ENCODE measurements around the gene ELAVL3.
"Not testable (repeated sequence)": the region's sequence is repeated elsewhere in the genome, so short reads cannot be mapped to it uniquely, and the experiment has no call there.

The ELAVL3 gene

DNA sequence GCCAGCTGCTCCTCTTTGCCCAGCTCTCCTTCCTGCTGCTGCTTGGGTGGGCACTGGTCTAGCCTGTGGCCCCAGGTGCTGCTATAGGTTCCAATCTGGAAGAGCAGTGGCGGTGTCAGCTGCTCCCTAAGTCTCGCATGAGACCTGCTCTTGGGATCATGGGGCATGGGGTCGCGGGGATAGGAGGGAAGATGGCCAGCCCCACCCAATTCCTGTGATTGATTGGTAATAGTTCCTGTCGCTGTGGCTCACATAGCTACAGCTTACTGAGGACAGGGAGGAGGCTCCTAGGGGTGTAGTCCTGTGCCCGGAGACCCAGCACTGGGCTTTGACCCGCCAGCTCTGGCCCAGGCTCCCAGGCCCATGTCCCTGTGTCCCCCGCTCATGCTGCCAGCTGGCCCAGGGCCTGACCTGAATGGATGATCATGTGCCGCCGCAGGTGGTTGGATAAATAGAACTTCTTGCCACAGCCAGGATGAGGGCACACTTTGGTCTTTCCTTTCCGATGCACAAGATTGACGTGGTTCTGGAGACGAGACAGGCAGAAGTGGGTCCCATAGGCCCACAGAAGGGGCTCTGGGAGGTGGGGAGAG lies 4.5 kb upstream of the ELAVL3 start:
- peaks cover 4% of the 10 kb centered on the region; the same call in 1 of the 2 replicates for H3K4me1 ChIP-seq (ENCODE audit: control insufficient read depth, insufficient read depth, low read length)
- H3K27me3 ChIP-seq (ENCODE audit: control insufficient read depth, insufficient read depth, low read length): peaks cover 22% of the 10 kb centered on the region
- no peak overlapping the region for H3K4me3 ChIP-seq (ENCODE audit: low read depth, low read length)
- no peaks in the 10 kb centered on the region for H3K9me3 ChIP-seq (ENCODE audit: control insufficient read depth, insufficient read depth, low read depth, low read length)
- no peak overlapping the region for H3K9ac ChIP-seq (ENCODE audit: low read length)
- H3K36me3 ChIP-seq (ENCODE audit: control insufficient read depth, insufficient read depth, low read length): no peaks in the 10 kb centered on the region
- H3K27ac ChIP-seq (ENCODE audit: low read depth, low read length): no peak overlapping the region

DNA sequence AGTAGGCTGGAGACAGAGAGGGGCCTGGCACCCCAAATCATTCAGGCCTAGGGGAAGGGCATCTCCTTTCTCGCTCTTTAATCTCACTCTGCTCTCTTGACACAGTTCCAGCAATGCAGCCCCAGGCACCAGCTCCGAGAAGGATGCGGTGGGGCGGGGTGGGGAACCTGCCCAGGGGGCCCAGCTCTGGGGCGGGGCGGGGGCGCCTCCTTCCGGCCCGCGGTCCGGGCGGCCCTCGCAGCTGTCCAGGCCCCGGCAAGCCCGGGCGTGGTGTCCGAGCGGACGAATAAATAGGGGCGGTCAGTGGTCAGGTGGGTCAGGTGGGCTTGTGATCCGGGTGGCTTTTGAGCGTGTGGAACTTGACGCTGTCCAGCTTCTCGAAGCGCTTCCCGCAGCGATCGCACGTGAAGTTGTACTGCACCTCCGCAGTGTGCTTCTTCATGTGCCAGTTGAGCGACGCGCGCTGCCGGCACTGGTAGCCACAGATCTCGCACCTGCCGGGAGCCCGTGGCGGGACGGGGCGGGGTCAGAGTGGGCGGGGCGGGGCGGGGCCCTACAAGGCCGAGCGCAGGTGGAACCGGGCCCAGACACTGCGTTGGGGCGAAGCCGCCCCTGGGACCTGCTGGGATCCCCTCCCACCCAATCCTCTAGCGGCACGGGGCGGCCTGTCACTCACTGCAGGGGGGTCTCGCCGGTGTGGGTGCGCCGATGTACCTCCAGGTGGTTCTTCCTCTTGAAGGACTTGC lies 2.7 kb upstream of the ELAVL3 start:
- H3K4me3 ChIP-seq (ENCODE audit: low read depth, low read length): no peak overlapping the region; the same call in 1 of the 2 replicates
- peaks cover 4% of the 10 kb centered on the region; the same call in 1 of the 2 replicates for H3K4me1 ChIP-seq (ENCODE audit: control insufficient read depth, insufficient read depth, low read length)
- H3K36me3 ChIP-seq (ENCODE audit: control insufficient read depth, insufficient read depth, low read length): no peaks in the 10 kb centered on the region
- H3K9ac ChIP-seq (ENCODE audit: low read length): no peak overlapping the region
- H3K27ac ChIP-seq (ENCODE audit: low read depth, low read length): no peak overlapping the region
- H3K27me3 ChIP-seq (ENCODE audit: control insufficient read depth, insufficient read depth, low read length): peaks cover 37% of the 10 kb centered on the region
- no peaks in the 10 kb centered on the region for H3K9me3 ChIP-seq (ENCODE audit: control insufficient read depth, insufficient read depth, low read depth, low read length)

GRCh38 chr19:11482384-11483050 lies 1.7 kb upstream of the ELAVL3 start:
- H3K9me3 ChIP-seq (ENCODE audit: control insufficient read depth, insufficient read depth, low read depth, low read length): no peaks in the 10 kb centered on the region
- no peak overlapping the region for H3K9ac ChIP-seq (ENCODE audit: low read length)
- peaks cover 46% of the 10 kb centered on the region for H3K27me3 ChIP-seq (ENCODE audit: control insufficient read depth, insufficient read depth, low read length)
- H3K36me3 ChIP-seq (ENCODE audit: control insufficient read depth, insufficient read depth, low read length): no peaks in the 10 kb centered on the region
- peak overlapping the region; percentile 47 for H3K4me3 ChIP-seq (ENCODE audit: low read depth, low read length)
- no peak overlapping the region for H3K27ac ChIP-seq (ENCODE audit: low read depth, low read length)
- H3K4me1 ChIP-seq (ENCODE audit: control insufficient read depth, insufficient read depth, low read length): peaks cover 4% of the 10 kb centered on the region; the same call in 1 of the 2 replicates

GRCh38 chr19:11481534-11482383 lies 913 bp upstream of the ELAVL3 start:
- H3K9me3 ChIP-seq (ENCODE audit: control insufficient read depth, insufficient read depth, low read depth, low read length): no peaks in the 10 kb centered on the region
- H3K4me1 ChIP-seq (ENCODE audit: control insufficient read depth, insufficient read depth, low read length): peaks cover 4% of the 10 kb centered on the region; the same call in 1 of the 2 replicates
- no peak overlapping the region for H3K27ac ChIP-seq (ENCODE audit: low read depth, low read length)
- peak overlapping the region; percentile 47 for H3K4me3 ChIP-seq (ENCODE audit: low read depth, low read length)
- H3K27me3 ChIP-seq (ENCODE audit: control insufficient read depth, insufficient read depth, low read length): peaks cover 46% of the 10 kb centered on the region
- no peaks in the 10 kb centered on the region for H3K36me3 ChIP-seq (ENCODE audit: control insufficient read depth, insufficient read depth, low read length)
- no peak overlapping the region for H3K9ac ChIP-seq (ENCODE audit: low read length)

- Histone ChIP-seq H3K4me1 (ENCODE audit: control insufficient read depth, insufficient read depth, low read length) (peaks cover 4% of the 10 kb centered on the region; the same call in 1 of the 2 replicates), H3K27me3 (ENCODE audit: control insufficient read depth, insufficient read depth, low read length) (peaks cover 46% of the 10 kb centered on the region), H3K9ac (ENCODE audit: low read length) (no peak overlapping the region), H3K36me3 (ENCODE audit: control insufficient read depth, insufficient read depth, low read length) (no peaks in the 10 kb centered on the region), H3K27ac (ENCODE audit: low read depth, low read length) (no peak overlapping the region), H3K9me3 (ENCODE audit: control insufficient read depth, insufficient read depth, low read depth, low read length) (no peaks in the 10 kb centered on the region), H3K4me3 (ENCODE audit: low read depth, low read length) (peak overlapping the region; percentile 29; the same call in 1 of the 2 replicates)
Measured at GRCh38 chr19:11479898-11480714, 740 bp downstream of the ELAVL3 start.

DNA sequence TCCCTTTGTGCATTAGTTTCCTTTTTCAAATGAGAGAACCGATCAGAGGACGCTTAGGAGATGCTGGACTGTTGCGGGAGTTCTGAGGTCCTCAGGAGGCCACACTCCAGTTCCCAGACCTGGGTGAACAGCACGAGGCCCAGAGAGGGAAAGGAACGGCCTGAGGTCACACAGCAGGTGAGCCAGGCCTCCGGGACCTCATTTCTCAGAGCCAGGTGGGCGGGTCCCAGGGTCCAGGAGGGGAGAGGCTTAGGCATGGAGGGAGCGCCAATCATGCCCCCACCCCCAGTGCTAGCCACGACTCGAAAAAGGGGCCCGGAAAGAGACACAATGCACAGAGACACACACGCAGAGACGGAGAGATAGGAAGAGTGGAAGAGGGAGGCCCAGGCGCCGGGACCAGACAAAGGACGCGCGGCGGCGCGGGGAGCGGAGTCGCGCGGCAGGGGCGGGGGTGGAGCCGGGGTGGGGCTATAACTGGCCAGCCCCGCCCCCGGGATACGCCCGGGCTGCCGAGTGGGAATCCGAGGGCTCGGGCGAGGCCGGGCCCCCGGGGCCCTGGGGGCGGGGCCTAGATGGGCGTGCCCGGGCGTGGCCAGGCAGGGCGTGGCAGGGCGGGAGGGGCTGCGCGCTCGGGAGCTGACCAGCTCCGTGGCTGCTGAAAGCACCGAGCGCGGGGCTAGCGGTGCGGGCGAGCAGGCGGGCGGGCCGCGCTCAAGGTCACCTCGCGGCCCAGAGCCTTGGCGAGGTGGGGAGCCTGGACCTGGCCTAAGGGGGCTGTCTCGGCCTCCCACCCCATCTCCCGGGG lies 1.6 kb downstream of the ELAVL3 start:
- H3K4me3 ChIP-seq (ENCODE audit: low read depth, low read length): peak overlapping the region; percentile 48
- peaks cover 46% of the 10 kb centered on the region for H3K27me3 ChIP-seq (ENCODE audit: control insufficient read depth, insufficient read depth, low read length)
- H3K36me3 ChIP-seq (ENCODE audit: control insufficient read depth, insufficient read depth, low read length): no peaks in the 10 kb centered on the region
- H3K9ac ChIP-seq (ENCODE audit: low read length): no peak overlapping the region
- H3K4me1 ChIP-seq (ENCODE audit: control insufficient read depth, insufficient read depth, low read length): peaks cover 4% of the 10 kb centered on the region; the same call in 1 of the 2 replicates
- no peak overlapping the region for H3K27ac ChIP-seq (ENCODE audit: low read depth, low read length)
- no peaks in the 10 kb centered on the region for H3K9me3 ChIP-seq (ENCODE audit: control insufficient read depth, insufficient read depth, low read depth, low read length)

- Histone ChIP-seq H3K27ac (ENCODE audit: low read depth, low read length) (no peak overlapping the region), H3K9me3 (ENCODE audit: control insufficient read depth, insufficient read depth, low read depth, low read length) (no peaks in the 10 kb centered on the region), H3K27me3 (ENCODE audit: control insufficient read depth, insufficient read depth, low read length) (peaks cover 46% of the 10 kb centered on the region), H3K9ac (ENCODE audit: low read length) (no peak overlapping the region), H3K36me3 (ENCODE audit: control insufficient read depth, insufficient read depth, low read length) (no peaks in the 10 kb centered on the region), H3K4me3 (ENCODE audit: low read depth, low read length) (peak overlapping the region; percentile 48; the same call in 1 of the 2 replicates), H3K4me1 (ENCODE audit: control insufficient read depth, insufficient read depth, low read length) (peaks cover 4% of the 10 kb centered on the region; the same call in 1 of the 2 replicates)
Measured at GRCh38 chr19:11478167-11479089, 2.4 kb downstream of the ELAVL3 start.

GRCh38 chr19:11475861-11476260 lies 5.0 kb downstream of the ELAVL3 start:
- Histone ChIP-seq H3K36me3 (ENCODE audit: control insufficient read depth, insufficient read depth, low read length) (no peaks in the 10 kb centered on the region), H3K4me3 (ENCODE audit: low read depth, low read length) (no peak overlapping the region), H3K27me3 (ENCODE audit: control insufficient read depth, insufficient read depth, low read length) (peaks cover 29% of the 10 kb centered on the region), H3K4me1 (ENCODE audit: control insufficient read depth, insufficient read depth, low read length) (no peaks in the 10 kb centered on the region), H3K9ac (ENCODE audit: low read length) (no peak overlapping the region), H3K27ac (ENCODE audit: low read depth, low read length) (no peak overlapping the region), H3K9me3 (ENCODE audit: control insufficient read depth, insufficient read depth, low read depth, low read length) (no peaks in the 10 kb centered on the region)

DNA sequence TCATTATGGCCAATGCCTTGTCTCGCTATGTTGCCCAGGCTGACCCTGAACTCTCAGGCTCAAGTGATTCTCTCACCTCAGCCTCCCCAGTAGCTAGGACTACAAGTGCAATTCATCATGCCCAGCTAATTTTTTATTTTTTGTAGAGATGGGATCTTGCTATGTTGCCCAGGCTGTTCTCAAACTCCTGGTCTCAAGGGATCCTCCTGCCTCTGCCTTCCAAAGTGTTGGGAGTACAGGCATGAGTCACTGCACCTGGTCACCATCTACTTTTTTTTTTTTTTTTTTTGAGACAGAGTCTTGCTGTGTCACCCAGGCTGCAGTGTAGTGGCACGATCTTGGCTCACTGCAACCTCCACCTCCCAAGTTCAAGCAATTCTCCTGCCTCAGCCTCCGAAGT lies 5.5 kb downstream of the ELAVL3 start:
- not testable (repeated sequence) for H3K36me3 ChIP-seq (ENCODE audit: control insufficient read depth, insufficient read depth, low read length); H3K27ac ChIP-seq (ENCODE audit: low read depth, low read length); H3K4me1 ChIP-seq (ENCODE audit: control insufficient read depth, insufficient read depth, low read length); H3K9ac ChIP-seq (ENCODE audit: low read length); H3K4me3 ChIP-seq (ENCODE audit: low read depth, low read length); H3K9me3 ChIP-seq (ENCODE audit: control insufficient read depth, insufficient read depth, low read depth, low read length)
- H3K27me3 ChIP-seq (ENCODE audit: control insufficient read depth, insufficient read depth, low read length): peaks cover 24% of the 10 kb centered on the region

All from HUES6 (cell line).